Right lung (tissue), 5 donors: ENCODE results near the gene BTG4. TPM values are rescaled to one million over a fixed set of nuclear protein-coding genes. Genes with fewer than 3 reads are reported as not detected.

ENCODE experiments used
- DNase-seq, 2 donors: peaks; one replicate each; pipeline ENCODE4 v3.0.0-alpha.2; 2013
- polyA plus RNA-seq, 5 donors: library from polyadenylated mRNA; unstranded; fragments of 120-200 nt; gene quantifications; one replicate each; pipeline versions ENCODE4 v1.2.1 to v1.2.3, GENCODE V29; 2013; ENCODE audit warnings: inconsistent platforms in 1 of 5, low replicate concordance in 1 of 5; ENCODE audit not compliant: insufficient read length in 5 of 5, insufficient read depth in 1 of 5

The BTG4 gene
- polyA plus RNA-seq, 5 donors: 0.11 to 0.52 (median 0.18) TPM; not detected in 2

GRCh38 chr11:111499483-111499882, 12.7 kb downstream of the BTG4 start:
- DNase-seq: no peak

GRCh38 chr11:111494040-111494439, 18.1 kb downstream of the BTG4 start:
- DNase-seq: no peak

GRCh38 chr11:111490496-111490895, 21.7 kb downstream of the BTG4 start:
- no peak for DNase-seq

- no peak for DNase-seq
These were observed 28.8 kb downstream of the BTG4 start for GRCh38 chr11:111483431-111483830.

- no peak for DNase-seq
These were observed 32.5 kb downstream of the BTG4 start for GRCh38 chr11:111479666-111480065.

GRCh38 chr11:111477898-111478297, 34.3 kb downstream of the BTG4 start:
- DNase-seq: no peak

GRCh38 chr11:111476956-111477355, 35.2 kb downstream of the BTG4 start:
- peak; percentile 23 to 26 for DNase-seq

- DNase-seq: no peak
These were observed 35.8 kb downstream of the BTG4 start for GRCh38 chr11:111476366-111476765.

GRCh38 chr11:111474432-111474831, 37.8 kb downstream of the BTG4 start:
- DNase-seq: no peak

GRCh38 chr11:111472228-111472627, 40.0 kb downstream of the BTG4 start:
- no peak for DNase-seq

- DNase-seq: no peak
These were observed 43.0 kb downstream of the BTG4 start for GRCh38 chr11:111469200-111469599.

GRCh38 chr11:111466615-111467014, 45.6 kb downstream of the BTG4 start:
- DNase-seq: no peak

- DNase-seq: no peak
These were observed 46.8 kb downstream of the BTG4 start for GRCh38 chr11:111465400-111465799.

- no peak for DNase-seq
These were observed 48.9 kb downstream of the BTG4 start for GRCh38 chr11:111463276-111463675.

- no peak for DNase-seq
These were observed 49.9 kb downstream of the BTG4 start for GRCh38 chr11:111462329-111462728.

- DNase-seq: no peak
These were observed 50.5 kb downstream of the BTG4 start for GRCh38 chr11:111461460-111462235.

- no peak for DNase-seq
These were observed 51.3 kb downstream of the BTG4 start for GRCh38 chr11:111460856-111461255.

GRCh38 chr11:111460340-111460739, 51.8 kb downstream of the BTG4 start:
- no peak for DNase-seq

- DNase-seq: no peak
These were observed 52.5 kb downstream of the BTG4 start for GRCh38 chr11:111459506-111460270.

GRCh38 chr11:111457731-111458368, 54.3 kb downstream of the BTG4 start:
- no peak for DNase-seq

- no peak for DNase-seq
These were observed 55.1 kb downstream of the BTG4 start for GRCh38 chr11:111456859-111457730.
